CD4-positive, CD25-positive, alpha-beta regulatory T cell (primary cell): ENCODE data around the gene IQSEC1. TPM values are rescaled to one million over a fixed set of nuclear protein-coding genes. Genes with fewer than 3 reads are reported as not detected.

ENCODE experiments used
- ATAC-seq, 2 donors: fragments of 150-1000 bp; cut with Tn5 transposase; one replicate each; pipeline ENCODE4 v1.10.0; 2021; ENCODE audit warnings: low read depth in 2 of 2, moderate number of reproducible peaks in 2 of 2, moderate library complexity in 1 of 2
- DNase-seq, 3 donors: peaks; one replicate each; pipeline versions ENCODE4 v3.0.0 to v3.0.0-alpha.2; 2012 to 2022; ENCODE audit warnings: mixed read lengths in 1 of 3
- H3K27ac ChIP-seq: one replicate; pipeline ENCODE4 v1.7.0; 2013; ENCODE audit warnings: mild to moderate bottlenecking, low read length; ENCODE audit not compliant: insufficient read depth, poor library complexity, severe bottlenecking
- H3K27me3 ChIP-seq: one replicate; pipeline ENCODE4 v1.7.0; 2013; ENCODE audit warnings: low read length; ENCODE audit not compliant: control insufficient read depth, insufficient read depth
- H3K36me3 ChIP-seq: one replicate; pipeline ENCODE4 v1.7.0; 2013; ENCODE audit warnings: mild to moderate bottlenecking, low read length, moderate library complexity; ENCODE audit not compliant: control insufficient read depth, insufficient read depth
- H3K4me1 ChIP-seq: 2 replicates; pipeline ENCODE4 v1.7.0; 2013; ENCODE audit warnings: mild to moderate bottlenecking, low read length; ENCODE audit not compliant: insufficient read depth, control insufficient read depth, poor library complexity, severe bottlenecking
- H3K4me3 ChIP-seq: one replicate; pipeline ENCODE4 v1.7.0; 2013; ENCODE audit warnings: low read depth, mild to moderate bottlenecking, low read length, moderate library complexity
- H3K9me3 ChIP-seq, 2 experiments: 1 replicate in 1 of 2; 2 replicates in 1 of 2; pipeline ENCODE4 v1.7.0; 2013; ENCODE audit warnings: low read length in 2 of 2, mild to moderate bottlenecking in 1 of 2, moderate library complexity in 1 of 2; ENCODE audit not compliant: control insufficient read depth in 2 of 2
- H3K27ac Mint-ChIP-seq, 3 donors: one replicate each; pipeline ENCODE4 v1.8.0; 2020 to 2022; ENCODE audit warnings: mild to moderate bottlenecking in 3 of 3, mixed read lengths in 3 of 3, moderate library complexity in 2 of 3
- H3K27me3 Mint-ChIP-seq: one replicate; pipeline ENCODE4 v1.8.0; 2022; ENCODE audit warnings: mild to moderate bottlenecking, mixed read lengths
- H3K36me3 Mint-ChIP-seq: one replicate; pipeline ENCODE4 v1.8.0; 2020; ENCODE audit warnings: mixed read lengths
- H3K4me1 Mint-ChIP-seq, 4 donors: one replicate each; pipeline ENCODE4 v1.8.0; 2020 to 2022; ENCODE audit warnings: mixed read lengths in 4 of 4, mild to moderate bottlenecking in 1 of 4
- H3K4me3 Mint-ChIP-seq, 4 donors: one replicate each; pipeline ENCODE4 v1.8.0; 2020 to 2022; ENCODE audit warnings: mild to moderate bottlenecking in 4 of 4, mixed read lengths in 4 of 4, moderate library complexity in 3 of 4
- H3K9me3 Mint-ChIP-seq, 7 donors: one replicate each; pipeline ENCODE4 v1.8.0; 2020 to 2022; ENCODE audit warnings: mixed read lengths in 7 of 7, mild to moderate bottlenecking in 3 of 7, moderate library complexity in 2 of 7
- polyA plus RNA-seq, 4 donors: library from polyadenylated mRNA; unstranded; fragments of 300-500 nt; fragmentation: Illumina TruSeq; gene quantifications; one replicate each; pipeline ENCODE4 v1.2.3, GENCODE V29; 2021
- total RNA-seq: library from RNA; stranded (reverse); gene quantifications from one replicate; pipeline ENCODE4 v1.2.3, GENCODE V29; 2022

The IQSEC1 gene
- total and polyA plus RNA-seq, 5 donors from 2014 or later = 17.7 to 131 (median 21.1) TPM

DNA sequence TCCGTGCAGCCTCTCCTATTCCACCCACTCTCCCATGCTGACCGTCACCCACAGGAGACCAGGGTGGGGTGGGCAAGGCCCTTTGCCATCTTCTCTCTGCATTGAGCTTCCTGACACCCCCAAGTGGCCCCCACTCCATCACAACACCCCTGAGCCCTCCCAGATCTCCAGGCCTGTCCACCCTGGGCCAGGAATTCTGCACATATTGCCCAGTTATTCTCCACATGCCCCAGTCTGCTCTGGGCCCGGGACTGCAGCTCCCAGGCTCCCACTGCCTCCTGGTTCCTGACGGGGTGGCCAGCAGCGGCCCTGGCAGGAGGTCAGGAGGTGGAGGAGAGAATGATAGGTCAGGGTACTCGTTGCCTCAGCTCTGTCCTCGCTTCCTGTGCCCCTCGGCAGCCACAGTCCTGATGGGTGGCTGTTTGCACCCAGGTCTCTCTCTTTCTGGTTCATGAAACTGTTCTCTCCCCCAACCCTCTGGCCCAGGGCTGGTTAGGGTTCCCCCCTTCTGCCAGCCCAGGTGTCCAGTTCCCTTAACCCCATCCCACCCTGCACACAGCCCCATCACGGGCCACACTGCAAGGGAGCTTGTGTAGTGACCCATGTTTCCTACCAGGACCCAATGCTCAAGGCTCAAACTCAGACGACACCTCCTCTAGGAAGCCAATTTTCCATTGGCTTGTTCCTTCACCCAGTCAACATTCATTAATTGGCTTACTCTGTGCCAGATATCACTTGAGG is 47.3 kb downstream of the IQSEC1 start:
- H3K27ac Mint-ChIP-seq = no peak overlapping the region
- H3K9me3 Mint-ChIP-seq = peaks cover 0 to 1% (median 0%) of the 10 kb centered on the region in 7 donors
- no peak overlapping the region for H3K4me3 Mint-ChIP-seq
- DNase-seq (no peak), ATAC-seq (no peak)
- H3K4me1 Mint-ChIP-seq = peaks cover 0 to 6% (median 0%) of the 10 kb centered on the region in 4 donors
- Histone ChIP-seq H3K27me3 (no peaks in the 10 kb centered on the region), H3K9me3 (no peaks in the 10 kb centered on the region), H3K36me3 (no peaks in the 10 kb centered on the region), H3K4me1 (no peaks in the 10 kb centered on the region), H3K27ac (no peak overlapping the region), H3K4me3 (no peak overlapping the region)
- H3K36me3 Mint-ChIP-seq = peaks cover 5% of the 10 kb centered on the region
- no peaks in the 10 kb centered on the region for H3K27me3 Mint-ChIP-seq

GRCh38 chr3:13025090-13025489 is 48.1 kb downstream of the IQSEC1 start:
- no peak for DNase-seq
- Mint-ChIP-seq H3K9me3 (peaks cover 0 to 1% (median 0%) of the 10 kb centered on the region in 7 donors), H3K27ac (peak overlapping the region in 1 of 3 donors; percentile 62), H3K4me3 (no peak overlapping the region), H3K36me3 (peaks cover 5% of the 10 kb centered on the region), H3K27me3 (no peaks in the 10 kb centered on the region), H3K4me1 (peaks cover 0 to 6% (median 2%) of the 10 kb centered on the region in 4 donors)
- ATAC-seq = no peak
- Histone ChIP-seq H3K27ac (no peak overlapping the region), H3K27me3 (no peaks in the 10 kb centered on the region), H3K4me3 (no peak overlapping the region), H3K4me1 (no peaks in the 10 kb centered on the region), H3K9me3 (no peaks in the 10 kb centered on the region), H3K36me3 (no peaks in the 10 kb centered on the region)

- no peaks in the 10 kb centered on the region for H3K4me1 ChIP-seq
- no peak overlapping the region for H3K4me3 Mint-ChIP-seq
- peaks cover 0 to 6% (median 2%) of the 10 kb centered on the region in 4 donors for H3K4me1 Mint-ChIP-seq
- H3K27me3 ChIP-seq = no peaks in the 10 kb centered on the region
- peak overlapping the region in 1 of 3 donors; percentile 62 for H3K27ac Mint-ChIP-seq
- no peaks in the 10 kb centered on the region for H3K36me3 ChIP-seq
- H3K9me3 Mint-ChIP-seq = peaks cover 0 to 1% (median 0%) of the 10 kb centered on the region in 7 donors
- ATAC-seq (no peak), DNase-seq (no peak)
- no peak overlapping the region for H3K4me3 ChIP-seq
- H3K36me3 Mint-ChIP-seq = peaks cover 5% of the 10 kb centered on the region
- H3K27ac ChIP-seq = no peak overlapping the region
- H3K27me3 Mint-ChIP-seq = no peaks in the 10 kb centered on the region
- no peaks in the 10 kb centered on the region for H3K9me3 ChIP-seq
Observed at GRCh38 chr3:13024765-13025065, 48.5 kb downstream of the IQSEC1 start.

- no peak for DNase-seq
- H3K9me3 Mint-ChIP-seq = peaks cover 0 to 1% (median 0%) of the 10 kb centered on the region in 7 donors
- H3K9me3 ChIP-seq = no peaks in the 10 kb centered on the region
- H3K36me3 ChIP-seq = no peaks in the 10 kb centered on the region
- no peaks in the 10 kb centered on the region for H3K4me1 ChIP-seq
- H3K27me3 ChIP-seq = no peaks in the 10 kb centered on the region
- no peak overlapping the region for H3K27ac Mint-ChIP-seq
- H3K4me3 ChIP-seq = no peak overlapping the region
- no peak overlapping the region for H3K4me3 Mint-ChIP-seq
- no peaks in the 10 kb centered on the region for H3K27me3 Mint-ChIP-seq
- no peak overlapping the region for H3K27ac ChIP-seq
- peaks cover 5% of the 10 kb centered on the region for H3K36me3 Mint-ChIP-seq
- ATAC-seq = no peak
- peaks cover 0 to 6% (median 2%) of the 10 kb centered on the region in 4 donors for H3K4me1 Mint-ChIP-seq
Observed at GRCh38 chr3:13023971-13024764, 49.1 kb downstream of the IQSEC1 start.

DNA sequence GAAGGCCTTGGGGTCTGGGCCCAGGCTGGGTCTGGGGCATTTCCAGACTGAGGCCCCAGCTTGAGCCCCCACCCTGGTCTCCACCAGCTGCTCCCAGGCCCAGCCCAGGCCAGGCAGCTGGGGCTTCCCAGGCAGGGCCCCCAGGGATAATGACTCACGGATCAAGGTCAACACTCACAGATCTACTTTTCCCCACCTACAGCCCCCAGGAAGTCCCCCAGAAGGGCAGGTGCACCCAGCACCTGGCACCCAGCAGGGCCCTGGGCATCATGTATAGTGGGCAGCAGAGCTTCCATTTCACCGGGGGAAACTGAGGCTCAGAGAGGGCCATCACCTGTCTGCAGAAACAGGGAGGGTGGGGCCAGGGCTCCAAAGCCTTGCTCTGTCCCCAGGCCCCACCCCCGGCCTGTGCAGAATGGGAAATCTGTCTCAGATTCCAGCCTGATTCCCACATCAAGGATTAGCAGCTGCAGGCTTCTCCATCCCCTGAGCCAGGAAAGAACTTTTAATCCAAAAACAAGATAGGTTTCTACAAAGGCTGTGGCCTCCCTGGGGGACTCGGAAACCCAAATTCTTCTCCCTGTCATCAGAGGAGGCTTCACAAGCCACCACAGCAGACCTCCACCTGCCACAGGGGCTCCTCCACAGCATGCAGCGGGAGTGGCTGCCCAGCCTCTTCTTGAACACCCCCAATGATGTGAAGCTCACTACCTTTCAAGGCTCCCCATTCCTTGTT is 49.8 kb downstream of the IQSEC1 start:
- Mint-ChIP-seq H3K27ac (no peak overlapping the region), H3K4me1 (peaks cover 0 to 6% (median 2%) of the 10 kb centered on the region in 4 donors), H3K36me3 (peaks cover 5% of the 10 kb centered on the region), H3K9me3 (peaks cover 0 to 1% (median 0%) of the 10 kb centered on the region in 7 donors), H3K4me3 (no peak overlapping the region), H3K27me3 (no peaks in the 10 kb centered on the region)
- Histone ChIP-seq H3K4me3 (no peak overlapping the region), H3K27me3 (no peaks in the 10 kb centered on the region), H3K4me1 (no peaks in the 10 kb centered on the region), H3K36me3 (no peaks in the 10 kb centered on the region), H3K27ac (no peak overlapping the region), H3K9me3 (no peaks in the 10 kb centered on the region)
- no peak for DNase-seq
- ATAC-seq = peak; percentile 23 to 31

DNA sequence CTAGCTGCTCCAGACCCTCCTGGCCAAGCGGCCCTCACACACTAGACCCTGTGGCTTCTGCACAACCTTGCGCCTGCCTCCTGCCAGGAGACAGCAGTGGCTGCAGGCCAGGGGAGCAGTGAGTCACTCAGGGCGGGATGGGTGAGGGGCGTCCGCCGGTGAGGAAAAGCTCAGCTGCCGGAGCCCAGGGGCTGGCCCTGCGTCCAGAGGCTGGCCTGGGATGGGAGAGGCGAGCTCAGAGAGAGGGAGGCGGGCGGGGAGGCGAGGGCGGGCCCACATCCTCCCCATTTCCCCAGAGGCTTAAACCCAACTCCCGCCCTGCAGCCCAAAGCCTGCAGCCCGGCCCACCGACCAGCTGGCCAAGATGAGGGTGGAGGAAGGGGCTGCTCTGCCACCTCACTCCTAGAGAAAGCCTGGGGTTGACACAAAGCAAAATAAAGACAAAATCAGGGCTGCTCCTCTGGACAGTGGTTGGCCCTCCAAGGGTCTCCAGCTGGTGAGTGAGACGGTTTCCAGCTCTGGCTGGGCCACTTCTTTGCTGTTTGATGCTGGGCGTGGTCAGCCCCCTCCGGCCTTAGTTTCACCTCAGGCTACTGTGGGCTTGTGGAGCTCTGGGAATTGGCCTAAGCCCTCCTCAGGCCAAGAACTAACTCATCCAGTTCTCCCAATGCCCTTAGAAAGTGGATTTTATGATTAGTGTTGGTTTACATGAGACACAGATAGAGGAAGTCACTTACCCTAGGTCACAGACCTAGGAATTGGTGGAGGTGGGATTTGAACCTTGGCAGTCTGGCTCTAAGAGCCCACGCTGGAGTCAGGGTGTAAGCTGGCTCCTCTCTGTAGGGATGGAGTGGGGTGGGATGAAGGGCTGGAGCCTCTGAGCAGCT is 50.6 kb downstream of the IQSEC1 start:
- DNase-seq = no peak
- no peaks in the 10 kb centered on the region for H3K27me3 ChIP-seq
- no peak overlapping the region for H3K4me3 ChIP-seq
- no peak overlapping the region for H3K27ac ChIP-seq
- H3K9me3 ChIP-seq = no peaks in the 10 kb centered on the region
- Mint-ChIP-seq H3K4me1 (peaks cover 0 to 6% (median 2%) of the 10 kb centered on the region in 4 donors), H3K36me3 (peaks cover 4% of the 10 kb centered on the region), H3K4me3 (no peak overlapping the region), H3K27ac (no peak overlapping the region), H3K27me3 (no peaks in the 10 kb centered on the region), H3K9me3 (peaks cover 0 to 1% (median 0%) of the 10 kb centered on the region in 7 donors)
- H3K36me3 ChIP-seq = no peaks in the 10 kb centered on the region
- H3K4me1 ChIP-seq = no peaks in the 10 kb centered on the region
- peak in 1 of 2 donors; percentile 11 for ATAC-seq
